ENCODE measurements around the gene IL1R2. TPM values are rescaled to one million over a fixed set of nuclear protein-coding genes. Genes with fewer than 3 reads are reported as not detected.

IL1R2 gene
- total RNA-seq, 1 experiment from 2014 or later, result 0.22 TPM

- ChIA-PET CTCF (interaction anchor here (0.5 kb wide), 1 partner anchor 112 kb away, joined by 4 read pairs; no protein-coding TSS in a partner anchor), POLR2A (no interaction called here)
- no peaks in the 10 kb centered on the region for H3K36me3 Mint-ChIP-seq
Observed at GRCh38 chr2:102060047-102060446, 68.3 kb downstream of the IL1R2 start.

DNA sequence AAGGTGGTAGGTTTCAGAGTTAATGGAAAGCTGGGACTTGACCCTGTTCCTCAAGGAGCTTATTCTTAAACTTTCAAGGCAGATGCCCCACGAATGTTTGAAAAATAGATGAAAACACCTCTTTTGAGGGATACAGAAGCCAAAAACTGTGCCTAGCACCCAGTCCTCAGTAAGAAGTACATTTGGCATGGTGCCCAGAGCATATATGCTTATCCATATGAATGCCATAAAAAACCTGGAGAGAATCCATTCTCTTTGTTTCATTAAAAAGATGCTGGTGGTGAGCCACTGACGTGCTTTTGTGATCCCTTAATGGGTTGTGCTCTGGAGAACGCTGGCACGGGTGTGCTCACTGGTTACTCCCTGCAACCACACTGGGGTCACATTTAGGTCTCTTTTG, 69.0 kb downstream of the IL1R2 start:
- H3K36me3 Mint-ChIP-seq, result no peaks in the 10 kb centered on the region
- H3K9me3 Mint-ChIP-seq, result no peaks in the 10 kb centered on the region
- ATAC-seq (no peak), DNase-seq (ENCODE audit: low spot score) (no peak)
- H3K27me3 Mint-ChIP-seq (ENCODE audit: low read depth), result no peaks in the 10 kb centered on the region
- no peak overlapping the region for H3K4me3 Mint-ChIP-seq
- ChIA-PET POLR2A (no interaction called here), CTCF (interaction anchor here (0.5 to 1.3 kb wide), 2 partner anchors 40 to 111 kb away, joined by 4 read pairs; no protein-coding TSS in a partner anchor)
- H3K4me1 Mint-ChIP-seq, result 0 out of 2 replicates have a peak, but pooled peaks cover 6% of the 10 kb centered on the region
- H3K27ac Mint-ChIP-seq, result no peak overlapping the region
- TF ChIP-seq CDX4 (CRISPR knock-in tag; IDR thresholded peaks at IDR 0.05; ENCODE audit: borderline replicate concordance), result no peak
- no peak for TF ChIP-seq NR3C1 (CRISPR knock-in tag; conservative IDR thresholded peaks at IDR 0.05; ENCODE audit: low read depth)
- no peak for TF ChIP-seq IRF2 (CRISPR knock-in tag; IDR thresholded peaks at IDR 0.05; ENCODE audit: borderline replicate concordance, low read depth)
- no peak for TF ChIP-seq ELF4 (CRISPR knock-in tag; IDR thresholded peaks at IDR 0.05; ENCODE audit: low read depth)
- no peak for TF ChIP-seq NFATC4 (CRISPR knock-in tag; IDR thresholded peaks at IDR 0.05)
- TF ChIP-seq GRHL2 (CRISPR knock-in tag; IDR thresholded peaks at IDR 0.05; ENCODE audit: insufficient replicate concordance, severe bottlenecking), result no peak
- TF ChIP-seq CREM (CRISPR knock-in tag; IDR thresholded peaks at IDR 0.05), result no peak
- TF ChIP-seq RELA (CRISPR knock-in tag; IDR thresholded peaks at IDR 0.05; ENCODE audit: borderline replicate concordance), result no peak
- no peak for TF ChIP-seq FOXP1 (CRISPR knock-in tag; IDR thresholded peaks at IDR 0.05; ENCODE audit: borderline replicate concordance)
- TF ChIP-seq MAX (CRISPR knock-in tag; IDR thresholded peaks at IDR 0.05), result no peak
- TF ChIP-seq, protein P1, sequence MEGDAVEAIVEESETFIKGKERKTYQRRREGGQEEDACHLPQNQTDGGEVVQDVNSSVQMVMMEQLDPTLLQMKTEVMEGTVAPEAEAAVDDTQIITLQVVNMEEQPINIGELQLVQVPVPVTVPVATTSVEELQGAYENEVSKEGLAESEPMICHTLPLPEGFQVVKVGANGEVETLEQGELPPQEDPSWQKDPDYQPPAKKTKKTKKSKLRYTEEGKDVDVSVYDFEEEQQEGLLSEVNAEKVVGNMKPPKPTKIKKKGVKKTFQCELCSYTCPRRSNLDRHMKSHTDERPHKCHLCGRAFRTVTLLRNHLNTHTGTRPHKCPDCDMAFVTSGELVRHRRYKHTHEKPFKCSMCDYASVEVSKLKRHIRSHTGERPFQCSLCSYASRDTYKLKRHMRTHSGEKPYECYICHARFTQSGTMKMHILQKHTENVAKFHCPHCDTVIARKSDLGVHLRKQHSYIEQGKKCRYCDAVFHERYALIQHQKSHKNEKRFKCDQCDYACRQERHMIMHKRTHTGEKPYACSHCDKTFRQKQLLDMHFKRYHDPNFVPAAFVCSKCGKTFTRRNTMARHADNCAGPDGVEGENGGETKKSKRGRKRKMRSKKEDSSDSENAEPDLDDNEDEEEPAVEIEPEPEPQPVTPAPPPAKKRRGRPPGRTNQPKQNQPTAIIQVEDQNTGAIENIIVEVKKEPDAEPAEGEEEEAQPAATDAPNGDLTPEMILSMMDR (IDR thresholded peaks at IDR 0.05), result no peak

More at GRCh38 chr2:102060047-102060446, 68.3 kb downstream of the IL1R2 start:
- no peak for DNase-seq (ENCODE audit: low spot score)
- 0 out of 2 replicates have a peak, but pooled peaks cover 6% of the 10 kb centered on the region for H3K4me1 Mint-ChIP-seq
- no peaks in the 10 kb centered on the region for H3K27me3 Mint-ChIP-seq (ENCODE audit: low read depth)
- no peak for TF ChIP-seq ELF4 (CRISPR knock-in tag; IDR thresholded peaks at IDR 0.05; ENCODE audit: low read depth)
- no peak for TF ChIP-seq ZNF512 (CRISPR knock-in tag; IDR thresholded peaks at IDR 0.05; ENCODE audit: borderline replicate concordance)
- TF ChIP-seq ZNF396 (CRISPR knock-in tag; IDR thresholded peaks at IDR 0.05; ENCODE audit: borderline replicate concordance), result no peak
- TF ChIP-seq, protein P2, sequence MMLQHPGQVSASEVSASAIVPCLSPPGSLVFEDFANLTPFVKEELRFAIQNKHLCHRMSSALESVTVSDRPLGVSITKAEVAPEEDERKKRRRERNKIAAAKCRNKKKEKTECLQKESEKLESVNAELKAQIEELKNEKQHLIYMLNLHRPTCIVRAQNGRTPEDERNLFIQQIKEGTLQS (CRISPR knock-in tag; conservative IDR thresholded peaks at IDR 0.05), result no peak
- TF ChIP-seq HMGA2 (CRISPR knock-in tag; IDR thresholded peaks at IDR 0.05), result no peak
- TF ChIP-seq, protein P1 (IDR thresholded peaks at IDR 0.05), result no peak
- TF ChIP-seq SP1 (CRISPR knock-in tag; conservative IDR thresholded peaks at IDR 0.05), result no peak
- no peak for TF ChIP-seq MYBL2 (CRISPR knock-in tag; IDR thresholded peaks at IDR 0.05)
- TF ChIP-seq GRHL2 (CRISPR knock-in tag; IDR thresholded peaks at IDR 0.05; ENCODE audit: insufficient replicate concordance, severe bottlenecking), result no peak
- no peak for TF ChIP-seq MLX (CRISPR knock-in tag; IDR thresholded peaks at IDR 0.05)
- TF ChIP-seq, protein P3, sequence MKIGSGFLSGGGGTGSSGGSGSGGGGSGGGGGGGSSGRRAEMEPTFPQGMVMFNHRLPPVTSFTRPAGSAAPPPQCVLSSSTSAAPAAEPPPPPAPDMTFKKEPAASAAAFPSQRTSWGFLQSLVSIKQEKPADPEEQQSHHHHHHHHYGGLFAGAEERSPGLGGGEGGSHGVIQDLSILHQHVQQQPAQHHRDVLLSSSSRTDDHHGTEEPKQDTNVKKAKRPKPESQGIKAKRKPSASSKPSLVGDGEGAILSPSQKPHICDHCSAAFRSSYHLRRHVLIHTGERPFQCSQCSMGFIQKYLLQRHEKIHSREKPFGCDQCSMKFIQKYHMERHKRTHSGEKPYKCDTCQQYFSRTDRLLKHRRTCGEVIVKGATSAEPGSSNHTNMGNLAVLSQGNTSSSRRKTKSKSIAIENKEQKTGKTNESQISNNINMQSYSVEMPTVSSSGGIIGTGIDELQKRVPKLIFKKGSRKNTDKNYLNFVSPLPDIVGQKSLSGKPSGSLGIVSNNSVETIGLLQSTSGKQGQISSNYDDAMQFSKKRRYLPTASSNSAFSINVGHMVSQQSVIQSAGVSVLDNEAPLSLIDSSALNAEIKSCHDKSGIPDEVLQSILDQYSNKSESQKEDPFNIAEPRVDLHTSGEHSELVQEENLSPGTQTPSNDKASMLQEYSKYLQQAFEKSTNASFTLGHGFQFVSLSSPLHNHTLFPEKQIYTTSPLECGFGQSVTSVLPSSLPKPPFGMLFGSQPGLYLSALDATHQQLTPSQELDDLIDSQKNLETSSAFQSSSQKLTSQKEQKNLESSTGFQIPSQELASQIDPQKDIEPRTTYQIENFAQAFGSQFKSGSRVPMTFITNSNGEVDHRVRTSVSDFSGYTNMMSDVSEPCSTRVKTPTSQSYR (CRISPR knock-in tag; IDR thresholded peaks at IDR 0.05), result no peak
- no peak for TF ChIP-seq ETV6 (CRISPR knock-in tag; IDR thresholded peaks at IDR 0.05)
- no peak for TF ChIP-seq NFATC4 (CRISPR knock-in tag; IDR thresholded peaks at IDR 0.05)
- TF ChIP-seq ZNF317 (CRISPR knock-in tag; IDR thresholded peaks at IDR 0.05; ENCODE audit: borderline replicate concordance, low read depth), result no peak
- no peak for TF ChIP-seq FOXK1 (CRISPR knock-in tag; IDR thresholded peaks at IDR 0.05)
- ATAC-seq, result no peak
- H3K4me3 Mint-ChIP-seq, result no peak overlapping the region
- H3K9me3 Mint-ChIP-seq, result no peaks in the 10 kb centered on the region
- H3K27ac Mint-ChIP-seq, result no peak overlapping the region
